Renal cortex interstitium (tissue), 11 donors: ENCODE results near the gene MATN1. TPM values are rescaled to one million over a fixed set of nuclear protein-coding genes. Genes with fewer than 3 reads are reported as not detected.
A peak's percentile ranks its signal among the peaks of the same experiment; 100 is the strongest.

ENCODE experiments used
- DNase-seq, 11 donors: peaks; one replicate each; pipeline ENCODE4 v3.0.0-alpha.2; 2013; ENCODE audit warnings: low read depth in 9 of 11, low spot score in 4 of 11; ENCODE audit errors: extremely low read depth in 1 of 11
- polyA plus RNA-seq, 3 donors: library from polyadenylated mRNA; unstranded; fragments of 120-200 nt; gene quantifications; one replicate each; pipeline ENCODE4 v1.2.1, GENCODE V29; 2013; ENCODE audit not compliant: insufficient read length in 3 of 3

The MATN1 gene
- polyA plus RNA-seq, 3 donors, result 0.34 to 0.57 (median 0.36) TPM

DNA sequence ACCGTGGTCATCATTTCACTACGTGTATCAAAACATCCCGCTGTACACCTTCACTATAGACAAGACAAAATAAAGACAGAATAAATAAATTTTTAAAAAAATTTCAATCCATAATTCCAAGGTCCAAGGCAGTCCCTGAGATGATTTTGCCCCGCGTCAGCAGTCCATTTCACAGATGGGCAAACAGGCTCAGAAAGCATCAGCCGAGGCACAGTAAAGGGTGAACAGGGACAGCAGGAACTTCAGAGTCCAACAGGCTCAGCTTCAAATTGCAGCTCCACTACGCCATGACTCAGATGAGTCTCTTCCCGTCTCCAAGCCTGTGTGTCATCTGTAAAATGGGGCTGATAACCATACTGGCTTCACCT is 15.0 kb downstream of the MATN1 start:
- no peak for DNase-seq

- peak in 8 of 11 donors; percentile 43 to 69 (median 59) for DNase-seq
Measured at GRCh38 chr1:30707412-30708360, 15.7 kb downstream of the MATN1 start.

DNA sequence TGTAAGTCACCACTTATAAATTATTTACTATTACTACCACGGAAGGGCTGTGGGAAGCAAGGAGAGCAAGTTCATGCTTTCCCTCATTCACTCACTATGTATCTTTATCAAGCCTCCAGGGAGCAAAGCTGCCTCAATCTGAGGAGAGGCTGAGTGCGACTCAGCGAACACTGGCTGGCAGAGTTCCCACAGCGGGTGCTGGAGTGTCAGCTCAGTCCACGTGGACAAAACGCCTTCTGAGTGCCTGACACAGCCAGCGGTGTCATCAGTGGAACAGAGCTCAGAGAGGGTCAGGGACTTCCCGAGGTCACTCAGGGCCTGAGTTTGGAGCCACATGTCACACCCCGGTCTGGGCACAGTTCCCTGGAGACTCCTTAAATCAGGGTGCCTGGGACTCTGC is 16.9 kb downstream of the MATN1 start:
- DNase-seq, result no peak

DNA sequence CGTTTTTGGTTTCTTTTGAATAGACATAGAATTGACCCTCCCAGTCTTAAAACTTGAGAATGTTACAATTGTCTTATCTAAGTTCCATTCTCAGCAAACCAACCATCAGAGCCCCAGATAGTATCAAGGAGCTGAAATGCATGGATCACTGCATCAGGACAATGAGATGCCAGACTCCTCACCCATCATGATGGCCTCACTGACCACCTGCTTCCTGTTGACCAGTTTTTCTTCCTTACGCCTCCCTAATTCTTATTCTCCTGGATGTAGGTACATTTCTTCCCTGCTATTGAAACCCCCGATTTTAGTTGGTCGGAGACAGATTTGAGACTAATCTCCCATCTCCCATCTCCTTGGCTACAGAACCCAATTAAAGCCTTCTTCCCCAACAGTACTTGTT is 17.7 kb downstream of the MATN1 start:
- DNase-seq, result no peak

DNA sequence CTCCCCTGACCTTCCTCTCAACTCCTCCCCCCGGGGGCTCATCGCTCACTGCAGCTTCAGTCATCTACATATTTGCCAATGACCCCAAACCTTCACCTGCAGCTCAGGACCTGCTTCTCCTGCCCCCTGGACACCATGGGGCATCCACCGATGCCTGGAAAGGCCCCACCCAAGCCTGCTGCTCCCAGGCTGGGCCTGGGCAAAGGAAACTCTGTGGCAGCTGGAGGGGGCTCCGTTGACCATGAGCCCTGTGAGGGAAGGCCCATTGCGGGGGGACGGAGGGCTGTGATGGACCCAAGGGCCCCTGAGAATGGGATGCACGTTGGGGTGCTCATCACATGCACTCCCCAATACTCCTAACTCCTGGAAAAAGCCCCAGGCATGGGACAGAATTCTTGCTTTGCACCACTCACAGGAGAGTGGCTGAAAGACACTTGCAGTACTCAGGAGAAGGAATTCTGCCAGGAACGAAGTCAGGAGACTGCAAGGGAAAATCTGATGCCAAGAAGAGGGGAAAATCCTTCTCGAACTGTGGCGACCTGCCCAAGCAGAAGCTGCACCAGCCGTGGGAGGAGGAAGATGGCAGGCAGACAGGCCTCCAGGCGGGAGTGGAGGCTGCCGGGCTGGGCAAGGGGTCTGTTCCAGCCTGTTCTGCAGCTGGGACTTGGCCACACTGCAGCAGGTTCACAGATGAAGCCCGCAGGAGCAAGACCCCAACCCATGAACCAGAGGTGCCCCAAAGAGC is 18.4 kb downstream of the MATN1 start:
- DNase-seq, result no peak

DNA sequence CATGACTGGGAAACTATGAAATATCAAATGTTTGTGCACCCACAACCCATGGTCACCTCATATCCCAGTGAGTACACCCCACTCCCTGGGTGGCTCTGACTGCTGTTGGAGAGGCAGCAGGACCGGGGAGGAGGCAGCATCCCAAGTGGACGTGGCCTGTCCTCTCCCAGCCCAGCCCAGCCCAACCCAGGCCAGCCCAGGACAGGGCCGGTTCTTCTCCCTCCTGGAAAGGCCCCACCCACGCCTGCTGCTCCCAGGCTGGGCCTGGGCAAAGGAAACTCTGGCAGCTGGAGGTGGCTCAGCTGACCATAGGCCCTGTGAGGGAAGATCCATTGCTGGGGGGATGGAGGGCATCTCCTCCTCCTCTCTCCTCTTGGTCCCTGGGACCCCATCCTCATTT is 19.1 kb downstream of the MATN1 start:
- DNase-seq, result no peak

- DNase-seq, result no peak
Measured at GRCh38 chr1:30702823-30703222, 20.6 kb downstream of the MATN1 start.

DNA sequence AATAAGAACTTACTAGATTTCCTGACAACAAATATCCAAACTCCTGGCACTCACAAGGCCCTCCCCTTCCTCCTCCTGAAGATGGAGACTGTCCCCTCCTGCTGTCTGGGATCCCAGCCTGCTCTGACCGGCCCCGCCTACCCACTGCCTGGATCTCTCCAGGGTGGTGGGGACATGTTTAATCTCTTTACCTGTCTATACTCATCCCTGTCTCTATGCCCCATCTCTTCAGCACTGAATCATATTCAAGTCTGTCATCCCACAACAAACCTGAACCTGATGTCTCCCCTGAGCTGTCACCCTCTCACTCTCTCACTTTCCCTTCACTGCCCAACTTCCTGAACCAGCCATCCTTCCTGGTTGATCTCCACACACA is 22.1 kb downstream of the MATN1 start:
- DNase-seq, result no peak

DNA sequence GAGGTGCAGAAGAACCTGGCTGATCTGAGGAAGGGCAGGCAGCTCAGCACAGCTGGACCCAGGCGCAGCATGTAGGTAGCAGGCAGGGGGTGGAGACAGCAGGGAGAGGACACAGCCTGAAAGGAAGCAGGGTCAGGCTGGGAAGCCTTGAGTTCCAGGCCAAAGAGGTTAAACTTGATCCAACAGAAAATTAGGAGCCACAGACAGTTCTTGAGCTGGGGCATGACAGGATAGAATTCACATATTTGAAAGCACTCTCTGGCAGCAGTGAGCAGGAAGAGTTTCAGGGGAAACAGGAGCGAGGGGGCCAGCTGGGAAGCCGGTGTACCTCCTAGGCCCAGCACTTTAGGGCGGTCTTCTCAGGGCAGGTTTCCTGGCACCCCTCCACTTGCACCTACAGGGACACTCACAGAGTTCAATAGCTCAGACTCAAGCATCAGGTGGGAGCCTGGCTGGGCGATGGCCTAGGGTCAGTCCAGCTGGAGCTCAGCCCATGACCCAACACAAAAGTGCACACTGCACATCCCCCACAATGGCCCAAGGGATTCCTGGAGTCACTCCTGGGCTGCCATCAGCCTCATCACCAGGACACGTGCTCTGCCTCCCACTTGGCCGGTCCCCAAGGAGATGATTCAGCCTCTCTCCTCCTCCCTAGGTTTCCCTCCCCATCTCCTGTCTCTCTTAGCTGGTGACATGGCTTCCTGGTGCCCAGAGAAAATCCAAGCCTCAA is 22.7 kb downstream of the MATN1 start:
- no peak for DNase-seq

DNA sequence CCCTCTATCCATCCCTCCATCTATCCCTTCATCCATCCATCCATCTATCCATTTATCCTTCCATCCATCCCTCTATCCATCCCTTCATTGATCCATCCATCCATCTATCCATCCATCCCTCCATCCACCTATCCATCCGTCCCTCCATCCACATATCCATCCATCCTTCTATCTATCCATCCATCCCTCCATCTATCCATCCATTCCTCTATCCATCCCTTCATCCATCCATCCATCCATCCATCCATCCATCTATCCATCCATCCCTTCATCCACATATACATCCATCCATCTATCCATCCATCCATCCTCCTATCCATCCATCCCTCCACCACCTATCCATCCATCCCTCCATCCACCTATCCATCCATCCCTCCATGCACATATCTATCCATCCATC is 23.6 kb downstream of the MATN1 start:
- DNase-seq, result no peak

DNA sequence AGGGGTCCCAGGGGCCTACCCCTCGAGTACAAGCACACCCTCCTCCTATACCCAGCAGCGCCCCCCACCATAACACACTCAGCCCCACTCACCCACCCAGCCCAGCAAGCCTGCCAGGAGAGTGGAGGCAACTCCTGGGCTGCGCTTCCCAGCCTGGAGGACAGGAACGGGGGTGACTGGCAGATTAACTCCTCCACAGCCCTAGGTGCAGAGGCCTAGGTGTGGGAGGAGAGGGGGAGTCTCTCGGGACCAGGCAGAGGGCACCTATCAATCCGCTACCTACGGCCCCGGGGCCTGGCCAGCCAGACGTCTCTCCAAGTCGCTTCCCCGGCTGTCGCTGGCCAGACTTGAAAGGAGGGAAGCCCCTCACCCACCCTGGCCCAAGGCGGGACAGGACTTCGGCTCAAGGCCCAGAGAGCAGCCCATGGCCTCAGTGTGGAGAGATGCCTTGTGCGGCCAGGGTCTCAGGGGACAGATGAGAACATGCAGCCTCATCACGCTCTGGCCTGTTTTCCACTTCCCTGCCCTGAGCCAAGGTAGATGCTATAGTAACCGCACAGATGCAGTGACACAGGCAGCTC is 24.9 kb downstream of the MATN1 start:
- no peak for DNase-seq

DNA sequence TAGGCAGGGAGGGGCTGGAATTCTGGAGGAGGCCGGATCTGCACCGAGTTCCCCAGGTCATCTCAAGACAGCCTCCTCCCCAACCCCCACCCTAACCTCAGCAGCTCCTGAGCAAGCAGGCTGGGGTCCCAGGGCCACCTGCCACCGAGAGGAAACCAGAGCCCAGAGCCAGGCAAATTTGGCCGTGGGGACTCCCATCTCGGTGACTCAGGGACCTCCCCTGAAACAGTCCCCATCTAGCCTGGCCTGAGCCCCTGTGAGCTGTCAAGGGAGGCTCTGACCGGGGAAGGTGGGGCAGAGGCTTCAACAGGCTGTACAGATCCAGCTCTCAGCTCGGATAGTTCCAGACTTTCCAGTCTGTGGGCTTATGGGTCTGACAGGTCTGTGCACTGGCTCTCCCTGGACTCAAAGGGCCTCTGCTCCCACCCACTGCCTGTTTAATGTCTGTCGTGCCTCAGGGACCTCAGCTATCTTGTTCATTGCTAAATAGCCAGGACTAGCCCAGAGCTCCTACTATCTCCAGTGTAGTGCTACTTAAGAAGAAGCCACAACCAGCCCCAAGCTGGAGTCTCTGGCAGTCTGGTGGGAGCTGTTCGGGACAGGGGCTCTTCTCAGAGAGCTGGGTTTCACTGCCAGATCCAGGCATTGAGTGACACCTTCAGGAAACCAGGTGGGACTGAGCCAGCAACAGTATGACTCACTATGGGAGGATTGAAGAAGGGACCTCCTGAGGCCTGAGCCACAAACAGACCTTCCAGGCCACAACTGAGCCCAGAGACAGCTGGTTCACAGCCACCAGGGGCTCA is 25.6 kb downstream of the MATN1 start:
- DNase-seq, result no peak

DNA sequence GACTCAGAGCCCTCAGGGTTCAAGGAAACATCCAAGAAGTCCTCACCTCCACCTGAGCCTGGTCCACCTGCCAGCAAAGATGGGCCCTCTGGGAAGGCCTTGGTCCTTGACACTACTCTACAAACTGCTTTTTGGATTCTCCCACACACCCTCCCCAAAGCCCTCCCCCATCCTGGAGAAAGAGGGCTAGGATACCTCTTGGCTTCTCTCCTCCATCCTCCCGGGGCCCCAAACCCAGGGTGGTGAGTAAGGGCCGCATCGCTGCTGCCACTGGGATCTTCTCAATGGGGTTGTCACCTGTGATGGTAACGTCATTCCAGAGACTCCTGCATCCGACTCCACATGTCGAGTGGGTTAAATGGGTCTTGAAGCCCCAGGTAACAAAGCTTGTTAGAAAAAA is 26.6 kb downstream of the MATN1 start:
- DNase-seq, result no peak

DNA sequence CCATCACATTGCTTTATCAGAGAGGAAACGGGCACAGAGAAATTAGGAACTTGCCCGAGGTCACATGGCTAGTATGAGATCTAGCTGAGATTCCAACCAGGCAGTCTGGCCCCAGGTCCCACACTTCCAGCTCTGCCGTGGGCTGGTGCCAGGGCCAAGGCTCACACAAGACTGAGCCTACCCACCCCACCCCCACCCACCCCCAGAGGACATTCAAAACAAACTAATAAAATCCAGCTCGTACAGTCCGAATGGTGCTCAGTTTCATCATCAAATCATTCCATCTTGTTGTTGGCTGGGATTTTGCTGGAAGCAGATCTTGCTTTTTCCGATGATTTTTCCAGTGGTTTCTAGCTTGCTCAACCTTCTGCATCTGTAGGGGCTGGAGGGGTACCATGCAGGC is 27.9 kb downstream of the MATN1 start:
- DNase-seq, result no peak

GRCh38 chr1:30694280-30695175 is 28.9 kb downstream of the MATN1 start:
- no peak for DNase-seq

- DNase-seq, result no peak
Measured at GRCh38 chr1:30693822-30694221, 29.6 kb downstream of the MATN1 start.

DNA sequence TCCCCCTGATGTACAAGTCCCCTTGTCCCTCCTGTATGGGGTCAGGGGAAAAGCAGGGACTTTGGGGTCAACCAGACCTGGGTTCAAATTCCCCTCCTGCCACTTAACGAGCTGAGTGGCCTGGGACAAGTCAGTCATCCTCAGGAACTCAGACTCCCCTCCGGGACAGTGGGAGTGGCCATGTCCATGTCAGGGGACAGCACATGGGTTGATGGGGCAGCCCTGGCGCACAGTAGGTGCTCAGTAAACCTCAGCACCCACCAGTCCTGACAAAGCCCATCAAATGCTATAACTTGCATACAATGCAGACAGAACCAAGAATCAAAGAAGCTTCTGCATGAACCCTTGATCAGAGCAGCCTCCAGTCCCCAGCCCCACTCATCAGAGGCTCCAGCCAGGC is 30.0 kb downstream of the MATN1 start:
- no peak for DNase-seq

DNA sequence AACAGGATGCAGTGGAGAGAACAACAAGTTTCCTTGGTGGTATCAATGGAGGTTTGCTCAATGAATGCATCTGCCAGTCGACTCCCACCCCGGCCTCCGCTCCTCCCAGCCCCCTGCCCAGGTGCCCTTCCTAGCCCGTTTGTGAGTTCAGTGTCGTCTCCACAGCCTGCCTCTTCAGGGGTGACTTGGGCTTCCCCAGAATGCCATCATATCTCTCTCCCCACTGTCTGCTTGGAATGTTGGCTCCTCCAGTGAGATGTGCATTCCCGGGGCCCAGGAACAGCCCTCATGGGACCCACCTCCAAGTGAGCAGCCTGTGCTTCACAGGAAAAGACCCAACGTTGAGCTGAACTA is 30.5 kb downstream of the MATN1 start:
- no peak for DNase-seq
